ENCODE results near the gene SH3PXD2B.

SH3PXD2B gene

DNA sequence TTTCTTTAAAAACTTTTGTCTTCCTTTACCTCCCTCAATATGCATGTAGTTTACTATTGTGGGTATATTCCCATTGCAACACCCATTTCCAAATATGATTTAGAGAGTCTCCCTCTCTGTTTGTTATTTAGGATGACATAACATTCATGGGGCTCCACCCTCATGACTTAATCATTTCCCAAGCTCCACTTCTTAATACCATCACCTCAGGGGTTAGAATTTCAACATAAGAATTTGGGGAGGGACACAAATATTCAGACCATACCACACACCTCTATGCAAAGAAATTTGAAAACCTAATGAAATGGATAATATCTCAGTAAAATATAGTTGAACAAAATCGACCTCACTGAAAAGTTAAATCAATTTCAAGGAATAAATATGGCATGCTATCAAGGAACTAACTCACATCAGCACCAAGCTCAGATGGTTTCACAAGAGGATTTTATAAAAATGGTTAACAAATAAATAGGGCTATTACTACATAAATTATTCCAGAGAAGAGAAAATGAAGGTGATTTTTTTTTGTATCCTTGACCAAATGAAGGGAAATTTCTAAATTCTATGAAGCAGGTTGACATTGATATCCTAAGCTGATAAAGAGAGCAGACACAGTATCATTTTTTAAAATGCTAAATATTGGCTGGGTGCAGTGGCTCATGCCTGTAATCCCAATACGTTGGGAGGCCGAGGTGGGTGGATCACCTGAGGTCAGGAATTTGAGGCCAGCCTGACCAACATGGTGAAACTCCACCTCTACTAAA is 150.6 kb downstream of the SH3PXD2B start:
- peak; percentile 48 for DNase-seq (ENCODE audit: low read depth)
- TF ChIP-seq, protein P1, sequence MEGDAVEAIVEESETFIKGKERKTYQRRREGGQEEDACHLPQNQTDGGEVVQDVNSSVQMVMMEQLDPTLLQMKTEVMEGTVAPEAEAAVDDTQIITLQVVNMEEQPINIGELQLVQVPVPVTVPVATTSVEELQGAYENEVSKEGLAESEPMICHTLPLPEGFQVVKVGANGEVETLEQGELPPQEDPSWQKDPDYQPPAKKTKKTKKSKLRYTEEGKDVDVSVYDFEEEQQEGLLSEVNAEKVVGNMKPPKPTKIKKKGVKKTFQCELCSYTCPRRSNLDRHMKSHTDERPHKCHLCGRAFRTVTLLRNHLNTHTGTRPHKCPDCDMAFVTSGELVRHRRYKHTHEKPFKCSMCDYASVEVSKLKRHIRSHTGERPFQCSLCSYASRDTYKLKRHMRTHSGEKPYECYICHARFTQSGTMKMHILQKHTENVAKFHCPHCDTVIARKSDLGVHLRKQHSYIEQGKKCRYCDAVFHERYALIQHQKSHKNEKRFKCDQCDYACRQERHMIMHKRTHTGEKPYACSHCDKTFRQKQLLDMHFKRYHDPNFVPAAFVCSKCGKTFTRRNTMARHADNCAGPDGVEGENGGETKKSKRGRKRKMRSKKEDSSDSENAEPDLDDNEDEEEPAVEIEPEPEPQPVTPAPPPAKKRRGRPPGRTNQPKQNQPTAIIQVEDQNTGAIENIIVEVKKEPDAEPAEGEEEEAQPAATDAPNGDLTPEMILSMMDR (IDR thresholded peaks at IDR 0.05; ENCODE audit: low read length, missing control alignments), result no peak
- H3K4me3 ChIP-seq (replicated peaks; ENCODE audit: low read depth, low read length), result no peak overlapping the region

DNA sequence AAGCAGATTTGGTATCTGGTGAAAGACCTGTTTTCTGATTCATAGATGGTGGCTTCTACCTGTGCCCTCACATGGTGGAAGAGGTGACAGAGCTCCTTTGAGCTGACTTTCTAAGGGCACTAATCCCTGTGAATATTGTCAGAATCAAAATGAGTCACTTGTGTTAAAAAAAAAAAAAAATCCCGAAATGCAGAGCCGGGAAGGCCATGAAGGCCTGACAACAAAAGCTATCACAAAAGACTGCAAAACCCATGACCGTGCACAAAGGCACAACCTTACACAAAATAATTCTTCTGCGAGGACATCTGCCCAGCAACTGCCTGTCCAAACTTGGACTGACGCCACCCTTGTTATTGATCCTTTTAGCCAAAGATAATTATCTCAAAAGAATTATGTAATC is 151.2 kb downstream of the SH3PXD2B start:
- no peak overlapping the region for H3K4me3 ChIP-seq (replicated peaks; ENCODE audit: low read depth, low read length)
- no peak for DNase-seq (ENCODE audit: low read depth)
- TF ChIP-seq, protein P1 (IDR thresholded peaks at IDR 0.05; ENCODE audit: low read length, missing control alignments), result no peak

DNA sequence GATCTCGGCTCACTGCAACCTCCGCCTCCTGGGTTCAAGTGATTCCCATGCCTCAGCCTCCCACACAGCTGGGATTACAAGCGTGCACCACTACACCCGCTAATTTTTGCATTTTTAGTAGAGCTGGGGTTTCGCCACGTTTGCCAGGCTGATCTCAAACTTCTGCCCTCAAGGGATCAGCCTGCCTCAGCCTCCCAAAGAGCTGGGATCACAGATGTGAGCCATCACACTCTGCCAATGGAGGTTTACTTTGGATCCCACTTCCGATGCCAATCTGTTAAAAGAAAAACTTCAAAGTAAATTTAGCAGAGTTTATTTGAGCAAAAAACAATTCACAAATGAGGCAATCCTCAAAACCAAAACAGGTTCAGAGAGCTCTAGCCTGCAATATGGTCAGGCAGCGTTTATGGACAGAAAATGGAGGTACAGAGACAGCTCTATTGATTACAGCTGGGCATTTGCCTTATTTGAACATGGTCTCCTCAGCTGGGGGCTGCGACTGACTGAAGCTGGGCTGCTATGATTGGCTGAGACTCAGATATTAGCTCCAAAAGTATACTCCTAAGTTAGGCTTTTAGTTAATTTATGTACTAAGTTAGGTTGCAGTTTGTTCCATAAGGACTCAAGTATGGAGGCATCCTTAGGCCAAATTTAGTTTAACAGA is 152.1 kb downstream of the SH3PXD2B start:
- no peak overlapping the region for H3K4me3 ChIP-seq (replicated peaks; ENCODE audit: low read depth, low read length)
- TF ChIP-seq, protein P1 (IDR thresholded peaks at IDR 0.05; ENCODE audit: low read length, missing control alignments), result no peak
- no peak for DNase-seq (ENCODE audit: low read depth)

DNA sequence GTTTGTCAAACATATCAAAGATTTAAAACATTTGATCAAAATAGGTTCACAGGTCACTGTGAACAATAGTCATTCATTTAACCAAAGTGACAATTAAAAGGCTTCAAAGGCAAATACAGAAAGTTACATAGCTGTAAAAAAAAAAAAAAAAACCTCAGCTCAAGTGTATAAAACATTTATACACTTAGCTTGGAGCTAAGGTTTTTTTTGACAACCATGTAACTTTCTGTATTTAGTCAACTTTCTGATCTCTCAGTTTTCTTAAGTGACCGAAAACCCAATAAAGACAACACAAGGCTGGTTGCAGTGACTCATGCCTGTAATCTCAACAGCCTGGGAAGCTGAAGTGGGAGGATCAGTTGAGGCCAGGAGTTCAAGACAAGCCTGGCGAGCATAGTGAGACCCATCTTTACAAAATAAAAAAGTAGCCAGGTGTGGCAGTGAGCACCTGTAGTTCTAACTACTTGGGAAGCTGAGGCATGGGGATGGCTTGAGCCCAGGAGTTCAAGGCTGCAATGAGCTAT is 154.3 kb downstream of the SH3PXD2B start:
- H3K4me3 ChIP-seq (replicated peaks; ENCODE audit: low read depth, low read length), result no peak overlapping the region
- TF ChIP-seq, protein P1 (IDR thresholded peaks at IDR 0.05; ENCODE audit: low read length, missing control alignments), result no peak
- DNase-seq (ENCODE audit: low read depth), result peak; percentile 71

DNA sequence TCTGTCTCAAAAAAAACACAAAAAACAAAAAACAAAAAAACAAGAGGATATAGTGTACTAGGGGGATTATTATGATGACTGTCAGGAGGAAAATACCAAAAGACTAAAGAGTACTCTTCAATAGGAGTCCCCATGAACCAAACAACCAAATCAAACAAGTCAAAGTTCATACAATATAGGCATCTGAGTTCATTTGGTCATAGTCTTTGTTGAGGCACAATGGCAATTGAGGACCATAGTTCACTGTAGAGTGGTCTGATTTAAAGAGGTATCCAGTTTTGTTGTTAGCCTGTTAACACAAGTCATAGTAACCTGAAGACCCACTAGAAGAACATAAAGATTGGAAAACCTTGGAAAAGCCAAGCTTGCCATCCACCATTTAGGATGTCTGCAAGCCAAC is 159.5 kb downstream of the SH3PXD2B start:
- TF ChIP-seq, protein P1 (IDR thresholded peaks at IDR 0.05; ENCODE audit: low read length, missing control alignments), result no peak
- H3K4me3 ChIP-seq (replicated peaks; ENCODE audit: low read depth, low read length), result no peak overlapping the region
- no peak for DNase-seq (ENCODE audit: low read depth)

DNA sequence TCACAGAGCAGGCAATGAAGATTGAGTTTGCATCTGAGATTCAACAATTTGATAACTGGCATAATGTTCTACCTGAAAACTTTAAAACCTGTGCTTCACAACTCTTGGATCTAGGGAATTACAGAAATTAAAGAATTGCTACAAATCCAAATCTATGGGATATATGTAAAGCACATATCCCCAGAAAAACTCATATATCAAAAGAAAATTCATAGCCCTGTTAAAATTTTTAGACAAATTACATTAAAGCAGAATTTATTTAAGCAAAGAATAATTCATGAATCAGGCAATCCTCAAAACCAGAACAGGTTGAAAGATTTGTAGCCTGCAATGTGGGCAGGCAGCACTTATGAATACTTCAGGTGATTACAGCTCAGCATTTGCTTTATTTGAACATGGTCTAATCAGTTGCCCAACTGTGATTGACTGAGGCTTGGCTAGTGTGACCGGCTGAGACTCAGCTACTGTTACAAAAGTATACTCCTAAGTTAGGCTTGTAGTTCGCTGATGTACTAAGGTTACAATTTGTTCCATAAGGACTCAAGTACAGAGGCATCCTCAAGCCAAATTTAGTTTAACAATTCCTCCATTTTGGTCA is 160.5 kb downstream of the SH3PXD2B start:
- DNase-seq (ENCODE audit: low read depth), result no peak
- no peak overlapping the region for H3K4me3 ChIP-seq (replicated peaks; ENCODE audit: low read depth, low read length)
- TF ChIP-seq, protein P1 (IDR thresholded peaks at IDR 0.05; ENCODE audit: low read length, missing control alignments), result no peak
